Stimulated activated naive CD4-positive, alpha-beta T cell (primary cell): ENCODE results near the gene RMI2.
"Not testable (repeated sequence)": the region's sequence is repeated elsewhere in the genome, so short reads cannot be mapped to it uniquely, and the experiment has no call there.

Experiments used
- DNase-seq, 6 experiments: peaks; one replicate each; lab custom pipeline; 2025; lab: John Stamatoyannopoulos, UW

Gene RMI2

DNA sequence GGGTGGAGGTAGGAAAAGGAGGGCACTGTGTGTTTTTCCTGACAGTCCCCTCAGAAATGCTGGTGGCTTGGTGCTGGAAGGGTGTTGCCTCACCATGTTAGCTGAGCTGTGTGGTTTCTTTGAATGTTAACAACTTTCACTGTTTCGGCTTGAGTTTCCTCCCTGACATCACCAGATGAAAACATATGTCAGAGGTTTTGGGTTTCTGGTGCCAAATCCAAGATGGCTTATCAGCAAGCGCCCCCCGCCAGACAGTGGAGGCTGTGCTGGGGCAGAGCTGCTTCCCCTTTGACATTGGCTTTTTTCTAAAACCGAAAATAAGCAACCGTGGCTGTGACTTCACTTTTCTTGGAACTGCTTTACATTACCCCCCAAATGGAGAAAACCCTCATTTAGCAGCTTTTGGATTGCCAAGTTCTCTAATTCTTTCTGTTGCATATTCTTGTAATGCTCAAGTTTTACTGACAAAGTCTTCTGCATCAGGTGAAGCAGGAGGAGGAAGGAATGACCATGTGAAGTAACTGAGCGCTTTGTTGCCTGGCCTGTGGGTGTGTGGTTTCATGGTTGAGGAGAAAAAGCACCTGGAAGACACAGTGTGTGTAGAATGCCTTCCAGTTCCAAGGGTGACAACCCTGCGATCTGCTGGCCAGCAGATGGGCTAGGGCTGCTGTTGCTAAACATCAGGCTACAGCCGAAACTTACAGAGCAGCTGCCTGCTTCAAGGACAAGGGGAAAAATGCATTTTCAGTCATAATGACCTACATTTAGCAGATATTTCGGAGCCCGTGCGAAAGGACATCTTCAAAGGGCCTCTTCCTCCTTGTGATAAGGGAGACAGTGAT, 9.7 kb downstream of the RMI2 start:
- peak; percentile 38 to 85 (median 61) for DNase-seq

DNA sequence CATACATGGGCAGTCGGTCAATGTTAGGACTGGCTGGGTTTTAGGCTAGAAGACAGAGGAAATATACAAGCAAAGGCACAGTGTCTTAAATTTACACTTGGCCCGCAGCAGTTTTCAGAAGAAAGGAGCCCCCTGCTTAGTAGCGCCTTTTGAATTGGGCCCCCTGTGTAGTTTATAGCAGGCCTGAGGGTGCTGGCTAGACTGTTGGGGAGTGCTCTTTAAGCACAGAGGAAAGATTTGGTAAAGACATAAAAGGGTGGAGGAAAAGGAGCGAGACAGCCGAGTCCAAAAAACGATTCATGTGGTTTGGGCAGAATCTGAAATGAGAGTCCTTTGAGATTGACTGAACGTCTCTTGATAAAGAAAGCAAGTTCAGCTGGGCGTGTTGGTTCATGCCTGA, 10.6 kb downstream of the RMI2 start:
- DNase-seq = no peak

DNA sequence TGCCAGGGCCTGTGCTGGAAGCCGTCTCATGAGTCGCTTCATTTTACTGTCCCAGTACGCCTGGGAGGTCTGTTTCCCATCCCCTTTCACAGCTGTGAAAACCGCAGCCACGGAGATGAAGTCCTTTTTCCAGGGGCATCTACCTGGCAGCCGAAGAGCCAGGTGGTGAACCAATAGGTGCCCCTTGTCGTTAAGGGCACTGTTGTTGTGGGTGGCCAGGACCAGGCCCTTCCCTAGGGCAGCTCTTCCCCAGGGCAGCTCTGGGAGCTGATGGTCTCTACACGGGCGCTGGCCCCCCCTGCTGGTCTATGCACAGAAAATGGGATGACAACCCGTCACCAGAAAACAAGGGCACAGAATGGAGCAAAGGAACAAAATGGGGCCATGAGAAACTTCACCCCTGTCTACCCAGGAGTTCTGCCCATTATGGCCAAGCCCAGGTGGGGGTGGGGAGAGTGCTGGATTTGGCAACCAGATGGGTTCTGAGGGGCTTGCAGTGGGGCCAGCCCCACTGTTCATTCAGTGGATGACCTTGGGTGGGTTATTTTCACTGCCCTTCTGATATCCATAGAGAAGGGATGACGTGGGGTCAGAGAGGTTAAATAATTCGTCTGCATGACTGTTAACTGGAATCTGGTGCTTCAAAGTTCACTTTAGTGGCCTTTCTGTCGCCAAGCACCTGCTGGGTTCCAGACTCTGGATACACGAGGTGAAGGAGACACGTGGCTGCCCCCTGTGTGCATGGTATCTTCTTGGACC, 11.5 kb downstream of the RMI2 start:
- peak in 5 of 6 experiments; percentile 8 to 30 (median 26) for DNase-seq

DNA sequence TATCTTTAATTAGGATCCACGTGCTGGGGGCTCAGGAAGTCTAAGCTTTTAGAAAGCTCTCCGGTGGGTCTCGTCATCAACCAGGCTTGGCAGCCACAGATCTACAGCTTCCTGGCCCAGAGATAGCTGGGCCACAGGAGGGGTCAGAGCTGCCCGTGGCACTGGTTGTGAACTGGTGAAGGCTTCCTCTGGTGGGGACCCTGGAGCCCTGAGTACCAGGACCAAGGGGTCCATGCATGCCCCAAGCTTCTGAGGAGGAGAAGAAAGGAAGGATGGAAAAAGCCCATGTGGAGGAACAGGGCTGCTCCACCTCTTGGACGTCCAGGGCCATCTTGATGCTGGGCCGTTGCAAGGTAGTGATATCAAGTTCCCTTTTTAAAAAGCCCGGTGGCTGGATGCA, 13.3 kb downstream of the RMI2 start:
- DNase-seq = no peak

DNA sequence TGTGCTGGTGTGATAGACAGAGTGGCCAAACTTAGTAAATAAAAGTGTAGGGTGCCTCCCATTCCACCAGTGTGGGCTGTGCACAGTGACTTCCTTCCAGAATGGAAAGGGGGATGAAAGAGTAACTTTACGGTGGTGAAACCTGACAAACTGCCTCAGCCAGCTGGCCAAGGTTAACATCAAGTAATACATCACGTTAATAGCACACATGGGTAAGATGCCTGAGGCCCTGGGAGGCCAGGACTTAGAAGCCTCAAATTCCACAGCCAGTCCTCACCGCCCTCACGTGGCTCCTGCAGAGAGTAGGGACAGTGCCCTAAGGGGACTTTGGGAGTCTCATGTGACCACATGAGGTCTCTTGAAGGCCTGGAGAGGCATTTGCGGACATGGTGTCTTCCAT, 14.1 kb downstream of the RMI2 start:
- DNase-seq = no peak

DNA sequence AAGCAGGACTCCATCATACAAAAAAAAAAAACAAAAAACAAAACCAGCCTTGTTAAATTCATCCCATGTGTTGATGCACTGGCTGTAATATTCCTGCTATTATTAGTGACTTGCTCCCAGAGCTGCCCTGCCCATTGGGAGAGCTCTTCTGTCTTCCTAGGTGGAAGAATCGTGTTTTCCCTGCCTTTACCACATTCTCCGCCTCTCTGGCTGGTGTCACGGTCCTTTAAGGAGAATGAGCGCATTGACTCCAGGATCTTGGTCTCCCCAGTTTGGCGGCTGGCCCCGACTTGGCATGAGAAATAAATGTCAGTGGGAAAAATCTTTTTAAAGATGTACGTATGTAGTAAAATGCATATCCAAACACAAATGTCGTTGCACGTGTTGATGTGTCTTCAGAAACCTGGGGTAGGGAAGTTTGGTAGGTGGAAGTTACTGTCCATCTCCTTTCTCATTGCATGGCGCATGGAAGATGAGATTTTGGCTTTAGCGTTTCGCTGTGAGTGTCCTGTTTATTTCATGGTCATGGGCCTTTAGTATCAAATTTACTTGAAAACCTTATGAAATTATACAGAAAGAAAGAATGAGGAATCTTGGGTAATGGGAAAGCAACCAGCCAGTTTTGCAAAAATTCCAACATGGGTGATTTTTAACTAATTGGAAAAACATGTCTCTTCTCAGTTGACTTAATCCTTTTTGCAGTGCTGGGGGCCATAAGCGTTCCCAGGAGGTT, 15.5 kb downstream of the RMI2 start:
- no peak for DNase-seq

DNA sequence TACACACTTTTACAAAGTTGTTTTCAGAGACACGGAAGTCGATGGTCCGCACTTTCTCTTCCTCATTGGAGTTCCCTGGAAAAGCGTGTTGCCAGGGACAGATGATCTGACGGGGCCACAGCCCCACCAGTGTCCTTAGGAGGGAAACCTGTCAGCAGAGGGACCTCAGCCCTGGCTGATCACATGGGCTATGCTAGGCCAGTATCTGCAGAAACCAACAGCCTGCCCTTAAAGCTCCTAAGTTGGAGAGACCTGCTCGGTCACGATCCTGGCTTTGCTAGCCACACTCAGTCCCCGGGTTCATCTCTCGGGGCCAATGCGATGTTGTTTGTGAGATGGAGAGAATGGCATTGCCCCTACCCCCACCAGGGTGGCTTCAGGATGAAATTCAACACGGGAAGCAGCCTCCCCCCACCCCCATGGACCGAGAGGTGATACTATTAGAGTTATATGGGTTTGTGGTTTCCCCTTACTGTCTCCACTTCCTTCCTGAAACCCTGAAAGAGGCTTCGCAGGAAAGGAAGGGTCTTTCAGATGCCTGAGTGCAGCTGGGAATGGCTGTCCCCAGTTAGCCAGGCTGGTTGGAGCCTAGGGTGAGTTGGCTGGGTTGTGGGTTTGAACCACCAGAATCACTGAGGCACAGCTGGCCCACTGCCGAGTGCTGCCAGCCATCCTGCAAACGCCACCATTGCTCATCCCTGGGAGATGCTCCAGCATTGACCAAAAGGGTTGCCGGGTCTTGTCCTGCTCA, 16.6 kb downstream of the RMI2 start:
- peak in 2 of 6 experiments; percentile 13 to 44 for DNase-seq

DNA sequence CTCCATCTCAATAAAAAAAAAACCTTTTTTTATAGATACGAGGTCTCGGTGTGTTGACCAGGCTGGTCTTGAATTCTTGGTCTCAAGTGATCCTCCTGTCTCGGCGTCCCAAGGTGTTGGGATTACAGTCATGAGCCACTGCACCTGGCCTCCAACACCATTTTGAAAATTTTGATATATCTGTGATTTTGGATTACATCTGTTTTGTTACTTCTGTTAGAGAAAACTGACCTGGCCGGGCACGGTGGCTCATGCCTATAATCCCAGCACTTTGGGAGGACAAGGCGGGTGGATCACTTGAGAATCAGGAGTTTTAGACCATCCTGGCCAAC, 18.6 kb downstream of the RMI2 start:
- DNase-seq = no peak

DNA sequence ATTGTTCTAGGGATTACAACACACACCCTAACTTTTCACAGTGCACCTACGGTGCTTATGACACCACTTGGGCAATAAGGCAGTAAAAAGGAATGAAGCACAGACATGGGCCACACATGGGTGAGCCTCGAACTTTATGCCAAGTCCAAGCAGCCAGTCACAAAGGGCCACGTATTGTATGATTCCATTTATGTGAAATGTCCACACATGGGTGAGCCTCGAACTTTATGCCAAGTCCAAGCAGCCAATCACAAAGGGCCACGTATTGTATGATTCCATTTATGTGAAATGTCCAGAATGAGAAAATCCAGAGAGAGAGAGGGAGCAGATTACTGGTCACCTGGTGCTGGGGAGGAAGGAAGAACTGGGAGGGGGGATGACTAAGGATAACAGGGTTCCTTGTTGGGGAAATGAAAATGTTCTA, 22.2 kb downstream of the RMI2 start:
- DNase-seq = no peak

DNA sequence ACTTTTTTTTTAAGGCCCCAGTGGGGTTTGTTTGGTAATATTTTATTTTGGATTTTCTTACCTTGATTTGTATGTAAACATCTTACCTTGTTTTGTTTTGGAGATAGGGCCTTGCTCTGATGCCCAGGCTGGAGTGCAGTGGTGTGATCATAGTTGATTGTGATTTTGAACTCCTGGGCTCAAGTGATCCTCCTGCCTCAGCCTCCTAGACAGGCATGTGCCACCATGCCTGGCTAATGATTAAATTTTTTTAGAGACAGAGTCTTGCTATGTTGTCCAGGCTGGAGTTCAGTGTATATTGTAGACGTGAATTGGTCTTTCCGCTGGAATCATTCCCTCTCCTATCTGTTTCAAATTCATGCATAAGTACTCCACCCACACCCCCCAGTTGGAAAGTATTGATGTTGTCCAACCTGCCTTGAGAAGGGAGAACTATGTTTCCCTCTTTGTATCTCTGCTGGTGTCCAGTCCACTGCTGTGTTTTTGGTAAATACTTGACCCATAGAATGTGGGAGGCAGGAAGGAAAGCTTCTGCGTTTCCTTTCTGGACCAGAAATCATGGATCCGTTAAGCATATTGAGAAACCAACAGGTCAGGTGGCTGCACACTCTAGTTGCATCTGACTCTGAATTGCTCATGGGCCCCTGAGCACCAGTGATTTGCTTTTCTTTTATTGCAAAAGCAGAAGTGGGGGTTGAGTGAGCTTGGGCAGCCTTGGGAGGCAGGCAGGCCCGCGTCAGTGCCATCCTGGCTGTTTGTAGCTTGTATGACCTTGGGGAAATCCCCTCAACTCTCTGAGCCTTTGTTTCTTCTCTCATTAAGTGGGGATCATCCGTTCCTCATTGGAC, 25.0 kb downstream of the RMI2 start:
- DNase-seq = no peak

DNA sequence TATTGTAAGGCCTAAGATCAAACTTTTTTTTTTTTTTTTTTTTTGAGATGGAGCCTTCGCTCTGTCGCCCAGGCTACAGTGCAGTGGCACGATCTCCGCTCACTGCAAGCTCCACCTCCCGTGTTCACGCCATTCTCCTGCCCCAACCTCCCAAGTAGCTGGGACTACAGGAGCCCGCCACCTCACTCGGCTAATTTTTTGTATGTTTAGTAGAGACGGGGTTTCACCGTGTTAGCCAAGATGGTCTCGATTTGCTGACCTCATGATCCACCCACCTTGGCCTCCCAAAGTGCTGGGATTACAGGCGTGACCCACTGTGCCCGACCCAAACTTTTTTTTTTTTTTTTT, 25.6 kb downstream of the RMI2 start:
- not testable (repeated sequence) for DNase-seq

DNA sequence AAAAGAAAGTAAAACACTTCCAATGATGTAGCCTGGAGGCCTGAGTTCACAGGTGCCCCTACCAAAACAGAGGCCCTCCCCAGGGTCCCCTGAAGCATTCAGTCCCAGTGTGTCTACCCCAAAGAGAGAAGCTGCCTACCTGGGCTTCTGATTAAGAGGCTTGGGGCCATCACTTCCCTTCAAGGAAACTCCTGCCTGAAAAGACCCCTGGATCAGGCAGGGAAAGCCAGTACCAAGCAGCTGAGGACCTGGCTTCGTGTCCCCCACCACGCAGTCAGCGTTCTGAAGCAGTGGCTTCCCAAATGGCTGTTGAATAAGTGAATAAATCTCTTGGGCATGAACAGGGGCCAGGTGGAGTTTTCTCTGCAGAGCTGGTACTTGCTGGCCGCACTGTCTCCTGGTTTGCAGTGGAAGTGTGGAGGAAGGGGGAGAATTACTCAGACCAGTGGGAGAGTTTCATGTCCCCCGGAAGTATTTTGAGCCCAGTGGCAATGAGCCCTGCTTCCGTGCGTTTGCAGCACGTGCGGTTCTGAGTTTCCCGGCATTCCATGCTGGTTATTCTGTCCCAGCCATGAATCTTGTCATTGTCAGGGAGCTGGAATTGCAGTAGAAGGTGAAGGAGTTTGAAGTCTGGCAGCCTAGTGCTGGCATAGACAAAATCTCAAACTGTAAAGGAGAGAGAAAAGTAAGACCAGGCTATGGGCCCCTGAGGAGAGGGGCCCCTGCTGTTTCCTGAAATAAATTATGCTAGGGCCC, 27.0 kb downstream of the RMI2 start:
- DNase-seq = no peak

DNA sequence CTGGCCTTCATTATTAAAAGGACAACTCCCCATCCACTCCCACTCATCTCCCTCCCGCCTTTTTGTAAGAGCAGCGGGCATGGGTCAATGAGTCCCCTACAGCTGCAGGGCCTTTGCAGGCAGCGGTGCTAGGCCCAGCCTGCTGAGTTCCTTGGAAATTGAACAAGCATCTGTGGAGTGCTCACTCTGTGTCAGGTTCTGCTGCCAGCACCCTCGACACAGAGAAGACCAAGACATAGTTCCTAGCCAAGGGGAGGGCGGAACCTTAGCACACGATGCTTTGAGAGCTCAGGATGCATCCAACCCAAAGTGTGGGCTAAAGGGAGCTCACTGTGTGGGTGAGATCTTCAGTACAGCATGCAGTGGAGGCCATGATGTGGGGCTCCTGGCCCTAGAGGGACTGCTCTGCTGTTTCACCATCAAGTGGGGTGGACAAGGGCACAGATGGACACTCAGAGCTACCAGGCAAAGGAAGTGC, 27.6 kb downstream of the RMI2 start:
- DNase-seq = no peak

DNA sequence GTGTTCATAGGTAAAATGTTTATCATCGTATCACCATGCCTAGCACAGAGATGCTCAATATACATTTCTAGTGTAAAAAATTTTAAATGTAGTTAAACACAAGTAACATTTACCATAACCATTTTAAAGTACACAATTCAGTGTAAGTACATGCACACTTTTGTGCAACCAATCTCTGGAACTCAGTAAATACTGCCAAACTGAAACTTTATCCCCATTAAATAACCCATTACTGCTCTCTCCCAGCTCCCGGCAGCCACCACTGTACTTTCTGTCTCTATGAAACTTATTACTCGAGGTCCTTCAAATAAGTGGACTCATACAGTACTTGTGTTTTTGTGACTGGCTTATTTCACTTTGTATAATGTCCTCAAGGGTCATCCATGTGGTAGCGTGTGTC, 29.0 kb downstream of the RMI2 start:
- DNase-seq = no peak

DNA sequence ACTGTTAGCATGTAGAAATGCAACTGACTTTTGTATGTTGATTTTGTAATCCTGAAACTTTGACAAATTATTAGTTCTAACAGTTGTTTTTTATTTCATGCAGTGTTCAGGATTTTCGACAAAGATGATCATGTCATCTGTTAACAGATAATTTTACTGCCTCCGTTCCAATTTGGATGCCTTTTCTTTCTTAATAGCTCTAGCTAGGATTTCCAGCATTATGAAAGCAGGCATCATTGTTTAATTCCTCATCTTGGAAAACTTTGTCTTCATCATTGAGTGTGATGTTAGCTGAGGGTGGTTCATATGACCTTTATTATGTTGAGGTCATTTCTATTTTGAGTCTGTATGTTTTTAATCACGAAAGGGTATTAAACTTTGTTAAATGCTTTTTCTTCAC, 31.9 kb downstream of the RMI2 start:
- no peak for DNase-seq

DNA sequence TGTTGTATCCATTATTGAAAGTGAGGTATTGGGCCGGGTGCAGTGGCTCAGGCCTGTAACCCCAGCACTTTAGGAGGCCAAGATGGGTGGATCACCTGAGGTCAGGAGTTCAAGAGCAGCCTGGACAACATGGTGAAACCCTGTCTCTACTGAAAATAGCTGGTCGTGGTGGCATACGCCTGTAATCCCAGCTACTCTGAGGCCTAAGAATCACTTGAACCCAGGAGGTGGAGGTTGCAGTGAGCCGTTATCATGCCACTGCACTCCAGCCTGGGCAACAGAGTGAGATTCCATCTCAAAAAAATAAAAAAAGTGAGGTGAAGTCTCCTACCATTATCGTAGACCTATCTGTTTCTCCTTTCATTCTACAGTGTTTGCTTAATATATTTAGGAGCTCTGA, 33.7 kb downstream of the RMI2 start:
- not testable (repeated sequence) for DNase-seq

DNA sequence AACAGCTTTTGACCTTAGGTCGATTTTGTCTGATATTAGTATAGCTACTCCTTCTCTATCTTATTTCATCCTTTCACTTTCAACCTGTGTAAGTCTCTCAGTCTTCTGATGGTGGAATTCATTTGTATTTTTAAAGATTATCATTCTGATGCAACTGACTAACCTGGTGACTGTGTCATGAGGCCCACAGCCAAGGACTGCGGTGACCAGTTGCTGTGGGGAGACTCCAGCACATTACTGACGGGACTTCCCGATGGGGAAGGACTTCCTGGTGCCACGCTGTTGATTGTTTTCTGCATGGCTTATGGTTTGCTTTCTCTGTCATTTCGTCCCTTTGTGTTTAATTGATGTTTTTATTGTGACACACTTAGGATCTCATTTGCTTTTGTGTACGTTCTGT, 34.2 kb downstream of the RMI2 start:
- DNase-seq = no peak

DNA sequence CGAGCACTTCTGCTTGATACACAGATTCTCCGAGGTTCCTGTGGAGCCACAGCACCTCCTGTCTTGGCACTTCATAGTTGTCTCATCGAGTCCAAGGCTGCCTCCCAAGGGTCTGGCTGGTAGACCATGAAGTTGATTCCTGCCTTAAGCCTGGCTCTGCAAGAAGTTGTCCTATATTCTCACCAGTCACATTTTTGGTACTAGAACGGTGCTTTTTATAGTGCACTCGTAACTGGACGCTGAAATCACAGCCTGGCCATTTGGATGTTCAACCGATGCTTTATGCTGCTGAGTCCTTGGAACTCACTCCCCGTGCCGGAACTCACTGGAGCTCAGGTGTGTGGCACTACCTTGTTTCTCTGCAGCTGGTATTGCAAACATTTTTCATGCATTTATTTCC, 35.6 kb downstream of the RMI2 start:
- DNase-seq = no peak

DNA sequence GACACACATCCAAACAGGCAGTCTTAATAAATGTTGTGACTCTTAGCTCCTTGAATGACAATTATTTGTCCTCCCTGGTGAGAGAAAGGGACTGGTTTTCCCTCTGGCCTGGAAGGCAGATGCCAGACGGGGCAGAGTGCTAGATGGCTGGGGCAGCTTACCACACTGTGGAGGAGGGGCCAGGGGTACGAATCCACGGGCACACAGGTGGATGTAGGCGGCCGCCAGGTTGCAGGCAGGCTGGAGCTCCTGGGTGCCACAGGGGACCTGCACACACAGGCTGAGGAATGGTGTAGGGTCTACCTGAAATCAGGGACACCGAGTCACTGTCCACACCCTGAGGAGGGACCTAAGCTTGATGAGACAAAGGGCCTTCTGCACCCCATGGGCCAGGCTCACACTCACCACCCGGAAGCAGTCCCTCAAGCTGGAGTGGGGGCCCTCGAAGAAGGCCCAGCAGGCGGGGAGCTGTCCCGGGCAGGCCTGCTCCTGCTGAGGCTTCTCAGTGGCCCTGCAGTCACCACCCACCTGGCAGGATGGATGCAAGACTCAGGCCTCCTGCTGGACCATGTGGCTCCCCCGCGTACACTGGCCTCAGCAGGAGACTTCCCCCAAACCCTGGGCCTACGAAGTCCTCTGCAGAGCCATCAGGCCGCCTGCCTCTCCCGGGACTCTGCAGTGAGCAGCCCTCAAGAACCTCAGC, 38.4 kb downstream of the RMI2 start:
- no peak for DNase-seq
